GM21423 (cell line): ENCODE results near the gene CCDC60.
"Not testable (repeated sequence)": the region's sequence is repeated elsewhere in the genome, so short reads cannot be mapped to it uniquely, and the experiment has no call there.

Source experiments
- ATAC-seq: cut with Tn5 transposase; IDR thresholded peaks from one replicate; pipeline ENCODE4 v1.9.1; 2021; ENCODE audit warnings: mild to moderate bottlenecking, moderate library complexity; ENCODE audit not compliant: unreplicated experiment

The CCDC60 gene

DNA sequence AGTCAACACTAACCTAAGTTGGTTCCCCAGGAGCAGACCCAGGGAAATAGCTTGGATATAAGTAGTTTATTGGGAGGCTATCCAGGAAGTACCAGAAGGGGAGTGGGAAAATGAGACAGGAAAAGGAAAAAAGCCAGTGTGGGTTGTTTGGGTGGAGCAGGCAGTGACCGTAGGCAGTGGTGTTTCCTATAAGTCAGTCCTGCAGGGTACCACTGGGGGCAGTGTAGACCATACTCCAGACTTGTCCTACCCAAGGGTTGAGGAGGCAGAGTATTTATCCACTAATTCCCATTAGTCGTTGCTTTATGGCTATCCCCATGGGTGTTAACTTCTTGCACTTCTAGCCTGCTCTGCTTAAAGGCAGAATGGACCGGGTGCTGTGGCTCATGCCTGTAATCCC, 6.4 kb upstream of the CCDC60 start:
- ATAC-seq = no peak

DNA sequence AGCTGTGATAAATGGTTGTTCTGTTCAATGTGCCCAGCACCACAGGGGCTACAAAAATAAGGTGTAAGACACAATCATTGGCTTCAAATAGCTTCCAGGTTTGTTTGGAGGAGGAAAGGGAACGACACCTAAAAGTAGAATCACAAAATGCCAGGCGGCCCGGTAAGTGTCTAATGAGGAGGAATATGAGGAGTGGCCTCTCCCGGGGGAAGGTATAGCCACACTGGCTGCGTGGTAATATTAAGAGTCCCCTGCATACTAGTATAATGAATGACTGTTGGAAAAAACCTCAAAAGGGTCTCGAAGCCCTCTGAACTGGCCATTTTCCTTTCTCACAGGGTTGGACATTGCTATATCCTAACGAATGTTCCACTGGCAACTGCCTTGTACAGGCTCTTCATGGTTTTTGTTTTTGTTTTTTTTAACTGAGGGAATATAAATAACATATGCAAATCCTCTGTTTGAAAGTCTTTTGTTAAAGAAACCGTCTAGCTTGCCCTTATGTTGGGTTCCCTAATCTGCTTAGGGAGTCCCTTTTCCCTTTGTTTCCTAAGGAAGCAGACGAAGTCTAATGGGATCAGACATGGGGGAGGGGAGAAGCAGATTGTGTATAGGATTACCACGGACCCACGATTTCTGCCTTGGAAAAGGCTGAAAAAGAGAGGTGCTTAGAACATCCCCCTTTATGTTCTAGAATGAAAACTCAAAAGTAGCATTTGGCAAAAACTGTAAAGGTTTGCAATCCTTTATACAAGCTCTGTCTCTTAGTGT, 4.2 kb downstream of the CCDC60 start:
- ATAC-seq = no peak

DNA sequence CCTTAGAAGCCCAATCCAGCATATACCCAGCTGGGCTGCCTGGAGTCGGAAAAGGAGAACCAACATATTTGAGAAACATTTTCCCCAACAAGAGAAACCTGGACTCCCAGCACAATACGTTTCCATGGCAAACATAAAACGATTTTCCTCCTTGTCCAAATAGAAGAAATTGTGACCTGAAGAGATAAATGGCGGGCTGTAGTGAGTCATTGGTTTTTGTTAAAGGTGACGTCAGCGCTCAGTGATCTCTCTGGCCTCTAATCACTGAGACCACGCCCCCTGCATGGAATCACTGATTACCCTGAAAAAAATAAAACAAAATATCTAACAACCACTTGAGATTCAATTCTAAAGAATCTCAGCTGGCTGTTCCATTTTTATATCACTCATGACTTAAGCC, 6.0 kb downstream of the CCDC60 start:
- no peak for ATAC-seq

DNA sequence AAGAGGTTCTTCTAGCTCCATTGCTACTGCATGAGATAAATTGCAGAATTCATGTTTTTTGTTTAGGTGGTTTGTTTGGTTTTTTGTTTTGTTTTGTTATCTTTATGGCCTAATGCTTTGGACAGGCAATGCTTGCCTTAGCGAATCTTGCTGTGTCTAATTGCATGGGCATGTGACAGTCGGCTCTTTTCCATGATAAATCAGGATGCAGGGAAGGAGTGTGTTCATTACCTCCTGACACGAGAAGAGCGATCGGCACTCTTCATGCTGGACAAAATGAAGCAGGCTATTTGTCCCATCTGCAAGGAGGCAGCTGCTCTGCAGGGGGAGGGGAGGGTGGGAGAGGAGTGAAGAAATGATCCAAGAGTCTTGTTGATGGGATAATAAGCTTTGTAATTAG, 6.5 kb downstream of the CCDC60 start:
- no peak for ATAC-seq

DNA sequence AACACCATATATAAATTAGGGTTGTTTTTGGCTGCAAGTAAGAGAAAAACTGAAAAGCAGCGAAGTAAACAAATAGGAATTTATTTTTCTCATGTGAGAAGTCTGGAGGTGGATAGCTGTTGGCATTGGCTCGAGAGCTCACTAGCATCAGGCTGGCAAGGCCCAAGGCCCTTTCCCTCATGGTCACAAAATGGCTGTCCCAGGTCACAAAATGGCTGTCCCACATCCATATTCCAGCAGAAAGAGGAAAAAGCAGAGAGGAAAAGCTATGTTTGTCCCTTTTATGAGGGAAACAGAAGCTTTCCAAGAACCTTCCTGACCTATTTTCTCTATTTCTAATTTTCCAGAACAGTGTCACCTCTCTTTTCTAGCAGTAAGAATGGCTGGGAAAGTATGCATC, 7.5 kb downstream of the CCDC60 start:
- no peak for ATAC-seq

DNA sequence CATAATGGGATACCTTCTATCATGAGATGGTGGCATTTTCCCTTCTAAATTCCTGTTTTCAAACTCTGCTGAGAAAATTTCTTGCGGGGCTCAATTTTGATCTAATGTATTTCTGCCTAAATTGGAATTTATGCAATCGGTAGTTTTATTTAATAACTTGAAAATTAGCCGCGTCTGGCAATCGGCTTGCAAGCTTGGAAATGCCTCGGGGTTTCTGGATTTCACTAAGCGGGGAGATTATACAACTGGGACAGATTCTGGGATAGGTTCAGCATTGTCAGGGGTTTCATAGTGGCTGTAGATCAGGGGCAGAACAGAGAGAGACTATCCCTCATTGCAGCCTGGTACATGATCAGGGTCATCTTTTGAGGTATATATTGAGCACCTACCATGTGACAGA, 8.6 kb downstream of the CCDC60 start:
- ATAC-seq = no peak

DNA sequence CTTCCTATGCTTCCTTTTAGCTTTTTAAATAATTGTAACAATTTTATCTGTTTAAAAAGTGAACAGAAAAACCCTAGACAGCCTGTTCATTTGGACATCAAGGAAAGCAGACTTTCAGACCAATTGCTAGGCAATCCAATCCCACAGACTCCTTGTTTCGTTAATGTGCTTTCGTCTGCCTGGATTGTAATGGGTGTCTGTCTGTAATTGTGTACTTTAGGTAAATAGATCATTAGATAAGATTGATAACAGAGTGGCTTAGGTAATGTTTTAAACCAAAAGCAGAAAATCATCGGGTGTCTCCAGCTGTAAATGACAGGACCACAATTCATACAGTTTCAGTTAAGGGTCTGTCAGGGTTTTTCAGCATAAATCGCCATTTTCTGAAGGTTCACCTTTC, 19.6 kb downstream of the CCDC60 start:
- ATAC-seq = no peak

DNA sequence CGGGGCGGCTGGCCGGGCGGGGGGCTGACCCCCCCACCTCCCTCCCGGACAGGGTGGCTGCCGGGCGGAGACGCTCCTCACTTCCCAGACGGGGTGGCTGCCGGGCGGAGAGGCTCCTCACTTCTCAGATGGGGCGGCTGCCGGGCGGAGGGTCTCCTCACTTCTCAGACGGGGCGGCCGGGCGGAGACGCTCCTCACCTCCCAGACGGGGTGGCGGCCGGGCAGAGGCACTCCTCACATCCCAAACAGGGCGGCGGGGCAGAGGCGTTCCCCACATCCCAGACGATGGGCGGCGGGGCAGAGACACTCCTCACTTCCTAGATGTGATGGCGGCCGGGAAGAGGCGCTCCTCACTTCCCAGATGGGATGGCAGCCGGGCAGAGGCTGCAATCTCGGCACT, 25.8 kb downstream of the CCDC60 start:
- not testable (repeated sequence) for ATAC-seq

DNA sequence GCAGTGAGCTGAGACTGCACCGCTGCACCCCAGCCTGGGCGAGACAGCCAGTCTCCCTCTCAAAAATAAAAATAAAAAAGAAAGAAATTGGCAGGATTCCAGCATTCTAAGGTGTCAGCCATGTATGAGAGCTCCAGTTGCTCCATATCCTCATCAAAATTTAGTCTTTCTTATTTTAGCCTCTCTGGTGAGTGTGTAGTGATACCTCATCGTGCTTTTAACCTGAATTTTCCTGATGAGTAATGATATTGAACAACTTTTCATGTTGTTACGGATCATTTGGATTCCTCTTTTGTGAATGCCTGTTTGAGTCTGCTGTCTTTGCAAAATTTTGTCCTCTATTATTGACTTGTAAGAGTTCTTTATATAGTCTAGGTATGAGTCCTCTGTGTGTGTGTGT, 28.5 kb downstream of the CCDC60 start:
- no peak for ATAC-seq

DNA sequence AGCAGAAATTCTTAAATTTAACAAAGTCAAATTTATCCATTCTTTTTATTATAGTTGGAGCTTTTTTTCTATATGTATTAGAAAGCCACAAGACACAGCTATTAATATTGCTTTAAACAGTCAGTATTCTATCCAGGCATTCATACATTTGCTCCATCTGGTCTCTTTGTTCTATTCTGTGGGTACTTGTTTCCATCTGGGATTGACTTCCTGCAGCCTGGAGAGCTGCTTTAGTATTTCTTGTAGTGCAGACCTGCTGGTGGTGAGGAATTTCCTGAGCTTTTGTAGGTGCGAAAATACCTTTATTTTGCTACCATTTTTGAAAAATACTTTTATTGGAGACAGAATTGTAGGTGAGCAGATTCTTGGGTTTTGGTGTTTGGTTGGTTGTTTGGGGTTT, 29.0 kb downstream of the CCDC60 start:
- ATAC-seq = no peak

DNA sequence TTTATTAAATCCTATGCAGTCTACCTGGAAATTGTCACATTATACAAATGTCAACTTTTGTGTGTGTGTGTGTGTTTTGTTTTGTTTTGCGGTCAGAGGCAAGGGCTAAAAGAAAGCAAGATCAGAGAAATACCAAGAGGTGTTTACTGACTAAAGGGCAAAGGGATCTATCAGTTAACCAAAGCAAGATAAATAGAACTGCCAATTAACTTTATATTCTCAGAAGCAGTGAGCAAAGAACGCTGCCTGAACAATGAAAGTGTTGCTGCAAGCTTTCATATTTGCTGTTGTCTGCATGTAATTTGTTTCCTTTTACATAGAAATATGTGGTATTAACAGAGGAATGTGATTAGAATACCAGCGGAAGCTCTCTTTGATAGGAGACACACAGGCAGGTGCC, 30.9 kb downstream of the CCDC60 start:
- no peak for ATAC-seq

DNA sequence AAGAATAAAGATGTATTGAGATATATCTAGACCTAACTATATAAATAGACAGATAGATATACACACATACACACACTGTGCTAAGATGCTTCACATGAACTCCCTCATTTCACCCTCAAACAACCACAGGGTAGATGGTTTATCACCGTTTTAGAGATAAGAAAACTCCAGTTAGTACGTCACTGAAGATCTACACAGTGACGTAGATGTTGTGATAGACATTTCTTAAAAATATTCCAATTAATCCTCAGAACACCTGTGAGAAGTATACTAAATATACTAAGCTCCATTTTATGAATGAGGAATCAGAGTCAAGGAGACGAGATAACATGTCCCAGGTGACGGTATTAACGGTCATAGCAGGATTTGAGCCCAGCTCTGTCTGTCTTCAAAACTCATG, 31.5 kb downstream of the CCDC60 start:
- no peak for ATAC-seq

DNA sequence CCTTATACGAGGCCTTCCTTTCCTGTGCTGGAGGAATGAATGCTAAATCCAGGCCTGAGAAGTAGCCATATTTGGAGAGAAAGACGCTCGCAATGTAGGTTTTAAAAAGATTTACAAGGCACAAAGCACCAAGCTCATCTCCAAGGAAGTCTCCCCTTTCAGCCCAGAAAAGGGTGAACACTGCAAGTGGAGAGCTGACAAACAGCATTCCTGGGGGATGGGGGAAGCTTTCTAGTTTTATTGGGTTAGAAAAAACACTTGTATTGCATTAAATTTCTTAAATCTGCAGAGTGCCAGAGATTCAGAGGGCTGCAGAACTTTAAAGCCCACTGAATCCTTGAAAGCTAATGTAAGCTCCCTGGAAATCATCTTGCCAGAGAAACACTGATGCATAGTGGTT, 34.6 kb downstream of the CCDC60 start:
- no peak for ATAC-seq

DNA sequence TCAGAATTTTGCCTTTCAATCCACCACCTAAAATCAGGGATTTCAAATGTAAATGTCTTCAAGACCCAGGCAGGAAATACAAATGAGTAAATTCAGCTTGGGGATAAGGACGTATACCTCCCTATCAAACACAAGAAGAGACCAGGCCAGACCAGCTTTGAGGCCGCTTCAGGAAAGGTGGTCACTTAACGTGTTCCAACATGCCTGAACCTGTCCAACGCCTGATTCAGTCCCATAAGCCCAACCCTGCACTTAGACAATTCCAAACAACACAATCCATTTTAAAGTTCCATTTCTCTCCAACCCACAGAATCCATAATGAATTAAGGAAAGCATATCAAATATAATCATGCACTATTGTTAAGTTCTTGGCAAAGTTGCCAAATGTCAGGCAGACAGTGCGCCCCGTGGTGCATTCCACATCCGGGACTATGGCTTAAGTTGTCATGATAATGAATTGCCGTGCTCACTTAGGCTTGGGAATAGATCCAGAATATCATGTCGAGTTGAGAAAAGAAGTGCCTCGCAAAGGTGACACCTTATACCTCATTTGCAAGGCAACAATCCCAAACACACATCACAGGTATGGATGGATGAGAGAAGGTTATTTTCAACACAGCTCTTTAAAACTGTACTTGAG, 35.5 kb downstream of the CCDC60 start:
- no peak for ATAC-seq

DNA sequence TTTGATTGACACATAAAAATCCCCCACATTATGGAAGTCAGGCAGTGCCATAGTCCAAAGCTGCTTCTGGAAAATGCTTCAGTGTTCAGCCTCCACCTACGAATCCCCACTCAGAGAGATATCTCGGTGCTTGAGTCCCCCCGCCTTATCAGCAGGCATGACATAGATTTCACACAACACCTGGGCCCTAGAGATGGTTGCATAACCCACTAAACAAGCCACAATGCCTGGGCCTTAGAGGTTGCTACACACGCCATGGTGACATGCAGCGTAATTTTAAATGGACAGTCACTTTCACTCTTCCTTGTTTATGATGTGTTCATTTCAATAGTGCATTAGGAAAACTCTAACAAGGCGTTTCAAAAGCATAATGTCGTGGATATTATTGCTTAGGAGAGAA, 38.0 kb downstream of the CCDC60 start:
- ATAC-seq = no peak

DNA sequence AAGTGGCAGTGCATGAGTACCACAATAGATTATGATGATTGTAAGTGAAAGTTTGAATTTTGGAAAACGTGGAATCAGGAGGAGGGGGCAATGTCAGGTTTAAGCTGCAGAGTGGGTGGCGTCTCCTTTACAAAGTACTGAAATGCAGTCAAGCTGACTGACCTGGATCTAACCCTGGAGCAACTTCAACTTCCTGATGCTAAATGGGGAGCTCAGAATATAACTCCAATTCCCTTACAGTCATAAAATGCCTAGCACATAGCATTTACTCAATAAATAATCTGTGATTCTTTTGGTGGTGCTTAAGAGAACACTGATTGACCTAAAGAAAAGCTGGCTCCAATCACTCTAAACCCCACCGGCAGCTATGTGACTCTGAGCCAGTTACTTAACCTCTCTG, 38.5 kb downstream of the CCDC60 start:
- no peak for ATAC-seq

DNA sequence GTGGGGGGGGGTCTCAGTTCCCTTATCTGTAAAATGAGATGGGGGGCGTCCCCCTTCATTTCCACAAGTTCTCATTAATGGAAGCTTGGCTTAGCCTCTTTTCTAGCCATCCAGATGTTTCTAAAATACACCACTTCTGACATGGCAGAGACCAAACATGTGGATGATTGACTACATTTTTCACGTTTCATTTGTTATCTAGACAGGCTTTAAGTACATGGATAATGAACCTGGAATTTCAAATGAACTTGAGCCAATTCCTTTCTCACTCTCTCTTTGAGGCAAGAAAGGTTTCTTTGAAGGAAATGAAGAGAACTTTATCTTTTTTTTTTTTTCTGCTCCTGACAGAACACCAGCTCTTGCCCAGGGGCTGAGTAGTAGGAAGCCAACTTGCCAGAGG, 39.1 kb downstream of the CCDC60 start:
- no peak for ATAC-seq

DNA sequence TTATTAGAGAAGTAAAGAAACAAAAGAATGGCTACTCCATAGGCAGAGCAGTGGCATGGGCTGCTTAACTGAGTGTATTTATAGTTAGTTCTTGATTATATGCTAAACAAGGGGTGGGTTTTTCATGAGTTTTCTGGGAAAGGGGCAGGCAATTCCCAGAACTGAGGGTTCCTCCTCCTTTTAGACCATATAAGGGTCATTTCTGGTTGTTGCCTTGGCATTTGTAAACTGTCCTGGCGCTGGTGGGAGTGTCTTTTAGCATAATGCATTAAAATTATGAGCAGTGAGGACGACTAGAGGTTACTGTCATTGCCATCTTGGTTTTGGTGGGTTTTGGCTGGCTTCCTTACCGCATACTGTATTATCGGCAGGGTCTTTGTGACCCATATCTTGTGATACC, 40.1 kb downstream of the CCDC60 start:
- no peak for ATAC-seq

DNA sequence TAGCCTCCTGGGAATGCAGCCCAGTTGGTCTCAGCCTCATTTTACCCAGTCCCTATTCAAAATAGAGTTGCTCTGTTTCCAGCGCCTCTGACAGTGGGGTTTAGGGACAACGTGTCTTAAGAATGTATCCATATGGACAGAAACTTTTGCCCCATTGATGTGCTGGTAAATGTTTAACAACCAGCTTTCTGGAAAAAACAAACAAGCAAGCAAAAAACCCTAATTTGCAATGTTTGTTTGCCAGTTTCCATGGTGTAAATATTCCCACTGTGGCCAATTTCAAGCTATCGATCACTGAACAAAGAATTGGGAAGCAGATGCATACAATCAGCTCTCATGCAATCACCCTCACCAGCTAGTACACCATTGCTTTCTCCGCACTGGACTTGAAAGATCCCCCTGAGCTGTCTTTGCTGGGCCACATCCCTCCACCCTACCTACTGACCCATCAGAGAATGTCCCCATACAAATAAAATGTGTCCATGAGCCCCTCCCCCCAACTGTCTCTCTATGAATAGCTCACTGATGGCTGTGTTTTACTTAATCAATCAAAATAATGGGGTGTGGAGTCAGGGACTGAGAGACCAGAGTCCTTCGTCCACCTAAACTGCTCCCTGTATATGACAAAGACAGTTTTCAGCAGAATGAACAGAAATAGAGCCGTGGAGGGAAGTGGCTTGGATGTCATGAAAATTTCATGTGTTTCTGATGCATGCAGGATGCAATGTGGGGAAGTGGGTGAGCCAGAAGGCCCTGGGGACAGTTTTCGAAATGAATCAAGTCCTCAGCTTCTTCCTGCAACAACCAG, 40.8 kb downstream of the CCDC60 start:
- peak; percentile 72 for ATAC-seq

DNA sequence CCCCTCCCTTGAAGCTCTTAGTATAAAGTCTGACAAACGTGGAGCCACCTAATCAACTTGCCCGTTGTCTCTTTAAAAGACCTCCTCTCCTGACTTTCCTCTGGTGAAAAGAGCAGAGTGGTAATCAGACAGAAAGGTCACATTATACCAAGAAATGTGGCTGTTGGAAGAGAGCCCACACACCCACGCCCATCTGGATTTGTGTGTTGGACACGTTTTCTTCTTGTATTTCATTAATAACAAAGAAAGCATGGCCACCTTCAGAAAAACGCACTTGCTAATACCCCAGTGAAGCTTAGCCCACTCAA, 41.3 kb downstream of the CCDC60 start:
- no peak for ATAC-seq

DNA sequence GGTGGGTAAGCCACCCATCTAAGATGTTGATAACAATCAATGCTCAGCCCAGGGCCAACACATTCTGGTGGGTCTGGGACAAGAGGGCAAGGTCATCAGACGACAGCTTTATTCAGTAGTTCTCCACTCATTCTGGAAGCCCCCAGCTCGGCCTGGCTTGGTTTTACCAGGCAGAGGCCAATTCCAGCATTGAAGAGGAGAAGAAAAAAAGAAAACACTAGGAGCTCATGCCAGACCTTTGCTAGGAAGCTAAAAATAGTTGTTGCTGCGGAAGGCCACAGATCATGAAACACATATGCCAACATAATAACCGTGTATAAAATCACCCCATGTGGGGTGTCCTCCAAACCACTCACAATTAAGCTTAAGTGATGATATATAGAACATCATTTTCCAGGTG, 44.4 kb downstream of the CCDC60 start:
- ATAC-seq = no peak
